HG02610 (cell line): ENCODE results near the gene VIPR2.

ENCODE experiments used
- ATAC-seq: cut with Tn5 transposase; IDR thresholded peaks from one replicate; pipeline ENCODE4 v1.9.1; 2021; ENCODE audit warnings: mild to moderate bottlenecking, moderate library complexity; ENCODE audit not compliant: unreplicated experiment

VIPR2 gene

GRCh38 chr7:159048656-159049055 lies 96.0 kb downstream of the VIPR2 start:
- no peak for ATAC-seq

GRCh38 chr7:159047536-159047935 lies 97.1 kb downstream of the VIPR2 start:
- ATAC-seq, result no peak

- ATAC-seq, result no peak
Measured at GRCh38 chr7:159046300-159046699, 98.4 kb downstream of the VIPR2 start.

- ATAC-seq, result no peak
Measured at GRCh38 chr7:159045839-159046238, 98.8 kb downstream of the VIPR2 start.

- no peak for ATAC-seq
Measured at GRCh38 chr7:159042581-159043101, 102.0 kb downstream of the VIPR2 start.

GRCh38 chr7:159042103-159042502 lies 102.6 kb downstream of the VIPR2 start:
- ATAC-seq, result no peak

- ATAC-seq, result no peak
Measured at GRCh38 chr7:159040912-159041711, 103.6 kb downstream of the VIPR2 start.

- ATAC-seq, result no peak
Measured at GRCh38 chr7:159040146-159040545, 104.5 kb downstream of the VIPR2 start.

DNA sequence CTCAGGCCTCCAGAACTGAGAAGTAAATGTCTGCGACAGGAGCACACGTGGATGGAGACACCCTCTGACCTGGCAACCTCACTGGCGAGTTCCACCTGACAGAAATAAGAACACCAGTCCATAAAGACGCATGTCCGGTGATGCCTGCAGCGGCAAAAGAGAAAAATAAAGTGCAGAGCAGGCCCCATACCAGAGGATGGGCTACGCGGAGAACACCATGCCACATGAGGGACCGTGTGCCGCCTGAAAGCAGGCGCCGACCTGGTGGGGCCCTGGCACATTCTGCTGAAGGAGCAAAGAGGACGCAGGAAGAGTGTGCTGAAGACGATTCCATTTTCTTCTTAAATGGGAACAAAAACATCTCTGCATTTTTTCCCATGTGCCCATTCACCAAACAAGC lies 105.0 kb downstream of the VIPR2 start:
- ATAC-seq, result no peak

DNA sequence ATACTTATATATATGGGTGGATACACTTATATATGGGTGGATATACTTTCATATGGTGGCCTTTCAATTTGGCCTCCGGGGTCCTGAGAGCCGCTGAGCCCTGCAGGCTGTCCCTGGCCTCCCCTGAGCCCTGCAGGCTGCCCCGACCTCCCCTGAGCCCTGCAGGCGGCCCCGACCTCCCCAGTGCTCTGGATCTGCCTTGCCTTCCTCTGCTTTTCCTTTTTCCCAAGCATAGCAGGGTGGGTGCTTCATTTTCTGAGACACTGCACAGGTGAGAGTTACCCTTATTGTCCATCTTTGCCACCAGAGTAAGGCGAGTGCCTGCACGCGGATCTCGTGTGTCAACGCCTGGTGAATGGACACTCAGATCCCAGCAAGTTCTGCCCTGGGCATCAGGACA lies 106.6 kb downstream of the VIPR2 start:
- no peak for ATAC-seq

- no peak for ATAC-seq
Measured at GRCh38 chr7:159036916-159037605, 107.6 kb downstream of the VIPR2 start.

DNA sequence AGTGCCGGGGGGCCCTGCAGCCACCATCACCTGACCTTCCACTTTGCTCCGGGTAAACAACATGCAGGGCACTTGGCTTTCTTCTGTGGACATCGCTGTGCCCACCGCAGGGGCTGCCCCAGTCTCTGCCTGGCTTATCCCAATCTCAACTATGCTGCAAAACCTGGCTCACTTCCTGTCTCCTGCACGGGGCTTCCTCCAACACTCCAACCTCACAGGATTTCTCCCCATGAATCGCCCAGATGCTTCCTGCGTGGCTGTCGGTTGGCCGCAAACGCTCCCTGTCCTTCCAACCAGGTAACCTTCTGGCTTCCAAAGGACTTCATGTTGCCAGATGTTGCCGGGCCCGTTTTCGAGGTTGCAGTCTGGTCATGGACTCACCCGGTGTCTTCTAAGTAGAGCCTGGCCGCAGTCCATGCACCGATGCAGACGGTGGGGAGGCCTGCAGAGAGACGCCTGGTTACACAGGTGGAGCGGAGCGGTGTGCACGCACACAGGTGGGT lies 109.0 kb downstream of the VIPR2 start:
- no peak for ATAC-seq

- no peak for ATAC-seq
Measured at GRCh38 chr7:159034988-159035387, 109.7 kb downstream of the VIPR2 start.

GRCh38 chr7:159034394-159034793 lies 110.3 kb downstream of the VIPR2 start:
- ATAC-seq, result no peak

DNA sequence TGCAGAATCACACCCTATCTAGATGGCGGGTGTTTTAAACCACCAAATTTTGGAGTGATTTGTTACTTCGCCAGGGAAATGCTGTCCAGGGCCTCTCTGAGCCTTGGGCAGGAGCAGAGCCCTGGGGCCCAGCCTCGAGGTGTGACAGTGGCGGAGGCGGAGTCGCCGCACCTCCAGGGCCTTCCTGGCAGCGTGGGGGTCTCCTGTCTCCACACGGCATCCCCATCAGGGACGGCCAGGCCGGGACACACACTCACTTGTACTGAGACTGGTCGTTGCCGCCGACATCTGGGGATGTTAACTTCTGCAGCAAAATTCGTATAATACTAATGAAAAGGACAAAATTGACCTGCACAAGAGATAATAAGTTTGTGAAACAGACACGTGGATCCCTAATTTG lies 110.7 kb downstream of the VIPR2 start:
- no peak for ATAC-seq

GRCh38 chr7:159033473-159033825 lies 111.2 kb downstream of the VIPR2 start:
- ATAC-seq, result no peak

DNA sequence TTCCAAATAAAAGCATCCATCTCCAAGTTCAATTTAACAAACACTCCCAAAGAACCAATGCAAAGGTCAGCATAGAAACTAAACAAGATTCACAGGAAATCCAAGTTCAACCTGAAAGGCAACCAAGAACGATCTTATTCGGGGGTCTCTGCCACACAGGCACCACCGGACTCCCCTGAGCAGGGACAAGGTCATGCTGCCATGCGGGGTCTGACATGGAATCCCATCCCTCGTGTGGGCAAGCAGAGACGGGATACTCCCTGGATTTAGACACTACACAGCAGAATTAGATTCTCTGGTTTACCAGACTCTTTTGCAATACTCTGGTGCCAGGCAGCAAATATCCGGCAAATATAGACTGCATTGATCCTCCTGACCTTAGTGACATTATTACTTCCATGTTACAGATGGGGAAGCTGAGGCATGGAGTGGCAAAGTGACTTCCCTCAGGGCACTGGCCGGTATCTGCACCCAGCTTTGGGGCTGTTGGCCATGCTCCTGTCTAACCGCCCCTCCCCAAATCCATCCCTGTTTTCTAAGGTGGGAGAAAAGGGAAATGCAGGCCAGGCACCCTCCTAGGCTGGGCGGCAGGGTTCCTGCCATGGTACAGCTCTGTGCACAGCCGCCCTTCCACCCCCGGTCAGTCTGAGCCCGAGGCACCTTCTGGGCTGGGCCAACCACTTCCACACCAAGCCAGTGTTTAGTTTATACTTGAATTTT lies 111.8 kb downstream of the VIPR2 start:
- no peak for ATAC-seq

DNA sequence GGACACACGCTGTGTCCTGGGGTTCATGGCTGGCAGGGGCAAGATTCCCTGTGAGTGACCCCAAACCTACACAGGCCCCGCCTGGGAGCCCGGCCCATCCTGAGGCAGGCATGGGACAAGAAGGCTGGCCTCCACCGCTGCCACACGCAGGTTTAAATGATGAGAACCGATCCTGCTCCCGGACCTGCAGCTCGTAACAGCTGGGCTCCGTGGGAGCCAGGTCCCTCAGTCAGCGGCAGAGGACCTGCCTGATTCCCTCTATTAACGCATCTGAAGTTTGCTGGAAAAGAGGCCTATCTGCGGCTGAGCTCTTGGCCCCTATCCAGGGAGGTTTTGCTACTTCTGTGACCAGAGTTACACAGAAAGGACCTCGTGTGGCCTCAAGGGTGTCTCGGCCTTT lies 112.3 kb downstream of the VIPR2 start:
- no peak for ATAC-seq

DNA sequence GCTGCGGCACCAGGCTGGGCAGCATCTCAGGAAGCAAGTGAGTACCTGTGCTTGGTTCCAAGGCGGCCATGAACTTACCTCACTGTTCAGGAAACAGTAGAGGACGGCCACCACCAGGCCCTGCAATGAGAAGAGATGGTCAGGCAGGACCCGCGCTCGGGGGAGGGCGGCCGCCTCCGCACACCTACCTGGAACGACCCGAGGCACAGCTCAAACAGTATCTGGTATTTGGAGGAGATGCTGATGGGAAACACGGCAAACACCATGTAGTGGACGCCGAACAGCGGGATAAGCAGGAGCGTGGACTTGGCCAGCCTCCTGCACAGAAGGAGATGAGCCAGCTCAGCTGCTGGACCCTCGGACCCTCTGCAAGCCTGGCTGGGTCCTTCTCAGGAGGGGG lies 112.9 kb downstream of the VIPR2 start:
- ATAC-seq, result no peak

DNA sequence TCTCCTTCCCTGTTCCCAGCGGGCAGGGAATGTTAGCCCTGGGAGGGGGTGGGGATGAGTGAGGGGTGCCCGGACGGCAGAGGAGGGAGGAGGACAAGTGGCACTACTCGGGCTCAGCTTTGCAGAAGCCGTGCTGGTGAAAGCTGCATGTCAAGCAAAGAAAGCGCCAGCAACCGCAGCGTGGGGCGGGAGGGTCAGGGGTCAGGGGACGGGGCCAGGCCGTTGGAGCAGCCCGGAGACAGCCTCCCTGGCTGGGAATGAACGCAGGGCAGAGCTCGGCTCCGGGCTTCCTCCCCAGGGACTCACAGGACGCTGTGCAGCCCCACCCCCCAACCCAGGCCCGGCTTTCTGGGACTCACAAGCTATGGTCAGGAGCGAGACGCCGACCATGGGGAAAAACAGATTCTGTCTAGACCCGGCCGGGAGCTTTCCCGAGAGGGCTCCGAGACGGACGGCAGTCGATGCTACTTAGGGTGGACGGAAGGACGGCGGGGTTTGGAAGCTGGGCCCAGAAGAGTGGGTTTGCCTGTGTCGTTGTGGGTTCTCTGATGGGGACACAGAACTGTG lies 113.4 kb downstream of the VIPR2 start:
- no peak for ATAC-seq

GRCh38 chr7:159030490-159031134 lies 114.1 kb downstream of the VIPR2 start:
- ATAC-seq, result no peak
